K562 (cell line): ENCODE results near the gene UBE2J2. TPM values are rescaled to one million over a fixed set of nuclear protein-coding genes. Genes with fewer than 3 reads are reported as not detected.
A peak's percentile ranks its signal among the peaks of the same experiment; 100 is the strongest.

Experiments used
- AFF1 ChIP-seq, 2 experiments: fragments of 450-650 bp; IDR thresholded peaks; 2 replicates each; pipeline ENCODE4 v1.6.1; 2018; ENCODE audit warnings: mild to moderate bottlenecking in 2 of 2, low read depth in 1 of 2; ENCODE audit not compliant: partially characterized antibody in 2 of 2
- CBX8 ChIP-seq: fragments of 200-600 bp; sonication (generic); IDR thresholded peaks from 2 replicates; pipeline ENCODE4 v1.6.1; 2012; ENCODE audit warnings: borderline replicate concordance, mixed run types, low read depth, mild to moderate bottlenecking, moderate library complexity, mixed read lengths, low read length, control low read depth, inconsistent platforms; ENCODE audit not compliant: poor library complexity, severe bottlenecking; ENCODE audit errors: extremely low read depth
- E2F4 ChIP-seq: sonication (generic); formaldehyde crosslinking; IDR thresholded peaks from 2 replicates; pipeline ENCODE4 v1.8.0; 2022; ENCODE audit warnings: mild to moderate bottlenecking, low read depth, missing genetic modification reagents
- JUN ChIP-seq, 2 experiments: sonication (generic) in 1 of 2; formaldehyde crosslinking in 1 of 2; IDR thresholded peaks; 2 replicates each; pipeline versions ENCODE4 v1.6.1 to v1.8.0; 2012 to 2022; ENCODE audit warnings: borderline replicate concordance in 2 of 2, mild to moderate bottlenecking in 2 of 2, improper control_type of control experiment in 1 of 2, low read depth in 1 of 2, low read length in 1 of 2, missing genetic modification reagents in 1 of 2
- NONO ChIP-seq, 2 experiments: fragments of 200-400 bp in 1 of 2; fragments of 450-650 bp in 1 of 2; formaldehyde crosslinking in 1 of 2; IDR thresholded peaks; 2 replicates each; pipeline ENCODE4 v1.6.1; 2017; ENCODE audit warnings: low read depth in 2 of 2, mild to moderate bottlenecking in 2 of 2, moderate library complexity in 2 of 2, low read length in 1 of 2
- POLR2AphosphoS5 ChIP-seq: IDR thresholded peaks from 2 replicates; pipeline ENCODE4 v1.6.1; 2011; ENCODE audit warnings: mild to moderate bottlenecking, low read depth, low read length, moderate library complexity; ENCODE audit not compliant: control insufficient read depth, insufficient read depth
- RBM22 ChIP-seq: fragments of 200-400 bp; formaldehyde crosslinking; IDR thresholded peaks from 2 replicates; pipeline ENCODE4 v1.6.1; 2018; ENCODE audit warnings: low read length, low read depth; ENCODE audit not compliant: poor library complexity, severe bottlenecking
- SFPQ ChIP-seq: fragments of 200-400 bp; formaldehyde crosslinking; IDR thresholded peaks from 2 replicates; pipeline ENCODE4 v1.6.1; 2017; ENCODE audit warnings: mild to moderate bottlenecking, low read depth, low read length, moderate library complexity
- polyA plus RNA-seq, 8 experiments: library from polyadenylated mRNA; depleted of rRNA in 4 of 8; stranded (reverse) in 5 of 8; unstranded in 3 of 8; fragments of >200 nt; fragmentation: Nextera tagmentation in 2 of 8; fragmentation: Illumina TruSeq in 1 of 8; extraction: Ambion mirVana in 2 of 8; extraction: Trizol in 1 of 8; gene quantifications; 2 replicates each; pipeline versions ENCODE4 v1.2.1 to v1.2.3, GENCODE V29; 2011 to 2014; ENCODE audit warnings: inconsistent platforms in 1 of 8, missing spikeins in 1 of 8
- total RNA-seq, 7 experiments: library from RNA; depleted of rRNA in 6 of 7; stranded (reverse); fragments of >200 nt in 6 of 7; fragmentation: Illumina TruSeq in 2 of 7; extraction: Trizol in 2 of 7; gene quantifications; 2 replicates each; pipeline versions ENCODE4 v1.2.1 to v1.2.3, GENCODE V29; 2011 to 2021; ENCODE audit warnings: low replicate concordance in 1 of 7
- TF ChIP-seq, protein P1 (sequence below), 3 experiments: fragments of 200-800 bp in 1 of 3; fragments of 250-450 bp in 1 of 3; fragments of 450-650 bp in 1 of 3; sonication (Bioruptor Pico) in 1 of 3; sonication (Bioruptor generic) in 1 of 3; formaldehyde crosslinking in 1 of 3; IDR thresholded peaks; 2 replicates each; pipeline versions ENCODE4 v1.6.1 to v1.8.0; 2016 to 2022; ENCODE audit warnings: mild to moderate bottlenecking in 2 of 3, missing genetic modification characterization in 2 of 3, missing compliant biosample characterization in 1 of 3, moderate library complexity in 1 of 3

UBE2J2 gene
- total and polyA plus RNA-seq, 9 of the 15 experiments (the other 6 are each of a cell fraction or from before 2014, with no cell fraction given) = 0.93 to 112 (median 75.5) TPM

- TF ChIP-seq JUN (IDR thresholded peaks at IDR 0.05; ENCODE audit: borderline replicate concordance, low read depth, low read length) (no peak), JUN (CRISPR knock-in tag; IDR thresholded peaks at IDR 0.05; ENCODE audit: borderline replicate concordance) (no peak), NONO (IDR thresholded peaks at IDR 0.05; ENCODE audit: low read depth in 2 of 2, low read length in 1 of 2) (peak in 1 of 2 experiments; percentile 93; a peak in 3 of 4 replicates), POLR2AphosphoS5 (peak; percentile 73), CBX8 (no peak), SFPQ (no peak), RBM22 (no peak), E2F4 (CRISPR knock-in tag) (0 out of 2 replicates have a peak, but pooled peaks have one; percentile 60), AFF1 (IDR thresholded peaks at IDR 0.05; ENCODE audit: low read depth in 1 of 2, partially characterized antibody in 2 of 2) (peak in 1 of 2 experiments; percentile 62)
- TF ChIP-seq, protein P1, sequence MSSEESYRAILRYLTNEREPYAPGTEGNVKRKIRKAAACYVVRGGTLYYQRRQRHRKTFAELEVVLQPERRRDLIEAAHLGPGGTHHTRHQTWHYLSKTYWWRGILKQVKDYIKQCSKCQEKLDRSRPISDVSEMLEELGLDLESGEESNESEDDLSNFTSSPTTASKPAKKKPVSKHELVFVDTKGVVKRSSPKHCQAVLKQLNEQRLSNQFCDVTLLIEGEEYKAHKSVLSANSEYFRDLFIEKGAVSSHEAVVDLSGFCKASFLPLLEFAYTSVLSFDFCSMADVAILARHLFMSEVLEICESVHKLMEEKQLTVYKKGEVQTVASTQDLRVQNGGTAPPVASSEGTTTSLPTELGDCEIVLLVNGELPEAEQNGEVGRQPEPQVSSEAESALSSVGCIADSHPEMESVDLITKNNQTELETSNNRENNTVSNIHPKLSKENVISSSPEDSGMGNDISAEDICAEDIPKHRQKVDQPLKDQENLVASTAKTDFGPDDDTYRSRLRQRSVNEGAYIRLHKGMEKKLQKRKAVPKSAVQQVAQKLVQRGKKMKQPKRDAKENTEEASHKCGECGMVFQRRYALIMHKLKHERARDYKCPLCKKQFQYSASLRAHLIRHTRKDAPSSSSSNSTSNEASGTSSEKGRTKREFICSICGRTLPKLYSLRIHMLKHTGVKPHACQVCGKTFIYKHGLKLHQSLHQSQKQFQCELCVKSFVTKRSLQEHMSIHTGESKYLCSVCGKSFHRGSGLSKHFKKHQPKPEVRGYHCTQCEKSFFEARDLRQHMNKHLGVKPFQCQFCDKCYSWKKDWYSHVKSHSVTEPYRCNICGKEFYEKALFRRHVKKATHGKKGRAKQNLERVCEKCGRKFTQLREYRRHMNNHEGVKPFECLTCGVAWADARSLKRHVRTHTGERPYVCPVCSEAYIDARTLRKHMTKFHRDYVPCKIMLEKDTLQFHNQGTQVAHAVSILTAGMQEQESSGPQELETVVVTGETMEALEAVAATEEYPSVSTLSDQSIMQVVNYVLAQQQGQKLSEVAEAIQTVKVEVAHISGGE (CRISPR knock-in tag; IDR thresholded peaks at IDR 0.05) = peak in 1 of 3 experiments; percentile 85; a peak in 2 of 6 replicates
Observed at GRCh38 chr1:1273512-1274298, at the start of gene UBE2J2 (continued).
